ENCODE results near the gene ADGRB2.

Gene ADGRB2

GRCh38 chr1:31781756-31782371, 17.7 kb upstream of the ADGRB2 start:
- no peak overlapping the region for H3K4me3 ChIP-seq (ENCODE audit: low read length)
- TF ChIP-seq ZNF274 (IDR thresholded peaks at IDR 0.05; ENCODE audit: low read depth, low read length), result no peak

DNA sequence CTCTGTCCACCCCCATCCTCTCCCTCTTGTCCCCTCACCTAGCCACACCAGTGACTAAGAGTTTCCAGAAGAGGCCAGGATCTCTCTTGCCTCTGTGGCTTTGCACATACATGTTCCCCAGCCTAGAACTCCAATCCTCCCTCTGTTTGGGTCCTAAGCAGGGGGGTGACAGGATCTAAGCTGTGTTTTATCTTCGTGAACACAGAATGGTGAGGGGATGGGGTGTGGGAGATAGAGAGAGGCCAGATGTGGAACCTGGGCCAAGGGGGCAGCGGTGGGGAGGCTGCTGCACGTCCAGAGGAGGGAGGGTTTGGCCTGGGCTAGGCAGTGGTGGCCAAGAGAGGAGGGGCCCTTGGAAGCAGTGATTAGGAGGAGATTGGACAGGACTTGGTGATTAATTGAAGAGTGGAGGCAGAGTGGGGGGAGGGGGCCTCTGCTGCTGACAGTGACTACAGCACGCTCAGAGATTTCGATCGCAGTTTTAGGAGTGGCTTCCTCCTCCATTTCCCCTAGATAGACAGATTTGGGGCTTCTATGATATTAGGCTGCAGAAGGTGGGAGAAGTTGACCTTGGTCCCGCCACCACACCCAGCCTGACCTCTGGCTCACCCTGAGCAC, 17.1 kb upstream of the ADGRB2 start:
- H3K4me3 ChIP-seq (ENCODE audit: low read length), result no peak overlapping the region
- no peak for TF ChIP-seq ZNF274 (IDR thresholded peaks at IDR 0.05; ENCODE audit: low read depth, low read length)

DNA sequence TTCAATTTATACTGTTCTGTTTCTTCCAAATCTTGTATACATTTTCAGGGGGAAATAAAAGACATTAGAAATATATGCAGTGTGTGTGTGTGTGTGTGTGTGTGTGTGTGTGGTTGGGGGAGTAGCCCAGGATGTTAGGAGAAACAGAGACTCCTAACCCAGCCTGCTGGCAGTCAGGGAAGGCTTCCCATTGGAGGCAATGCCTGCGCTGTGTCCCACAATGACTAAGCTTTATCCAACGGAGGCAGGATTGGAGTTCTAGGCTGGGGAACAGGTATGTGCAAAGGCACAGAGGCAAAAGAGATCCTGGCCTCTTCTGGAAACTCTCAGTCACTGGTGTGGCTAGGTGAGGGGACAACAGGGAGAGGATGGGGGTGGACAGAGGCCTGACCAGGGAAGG, 16.5 kb upstream of the ADGRB2 start:
- no peak overlapping the region for H3K4me3 ChIP-seq (ENCODE audit: low read length)
- TF ChIP-seq ZNF274 (IDR thresholded peaks at IDR 0.05; ENCODE audit: low read depth, low read length), result no peak

DNA sequence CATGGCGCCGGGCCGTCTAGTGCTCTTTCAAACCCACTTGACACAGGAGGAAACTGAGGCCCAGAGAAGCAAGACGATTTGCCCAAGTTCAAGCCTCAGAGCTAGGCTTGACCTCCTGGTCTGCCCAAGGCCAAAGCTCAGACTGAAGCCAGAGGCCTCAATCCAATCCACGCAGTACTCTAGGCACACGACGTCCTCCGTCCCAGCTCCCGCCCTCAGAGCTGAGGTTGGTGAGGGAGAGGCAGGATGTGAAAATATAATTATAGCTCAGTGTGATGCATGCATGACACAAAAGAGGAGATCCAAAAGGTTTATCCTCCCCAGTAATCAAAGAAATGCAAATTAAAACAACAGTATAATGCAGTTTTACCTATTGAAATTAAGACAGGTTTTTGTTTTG, 15.5 kb upstream of the ADGRB2 start:
- H3K4me3 ChIP-seq (ENCODE audit: low read length), result no peak overlapping the region
- TF ChIP-seq ZNF274 (IDR thresholded peaks at IDR 0.05; ENCODE audit: low read depth, low read length), result no peak

DNA sequence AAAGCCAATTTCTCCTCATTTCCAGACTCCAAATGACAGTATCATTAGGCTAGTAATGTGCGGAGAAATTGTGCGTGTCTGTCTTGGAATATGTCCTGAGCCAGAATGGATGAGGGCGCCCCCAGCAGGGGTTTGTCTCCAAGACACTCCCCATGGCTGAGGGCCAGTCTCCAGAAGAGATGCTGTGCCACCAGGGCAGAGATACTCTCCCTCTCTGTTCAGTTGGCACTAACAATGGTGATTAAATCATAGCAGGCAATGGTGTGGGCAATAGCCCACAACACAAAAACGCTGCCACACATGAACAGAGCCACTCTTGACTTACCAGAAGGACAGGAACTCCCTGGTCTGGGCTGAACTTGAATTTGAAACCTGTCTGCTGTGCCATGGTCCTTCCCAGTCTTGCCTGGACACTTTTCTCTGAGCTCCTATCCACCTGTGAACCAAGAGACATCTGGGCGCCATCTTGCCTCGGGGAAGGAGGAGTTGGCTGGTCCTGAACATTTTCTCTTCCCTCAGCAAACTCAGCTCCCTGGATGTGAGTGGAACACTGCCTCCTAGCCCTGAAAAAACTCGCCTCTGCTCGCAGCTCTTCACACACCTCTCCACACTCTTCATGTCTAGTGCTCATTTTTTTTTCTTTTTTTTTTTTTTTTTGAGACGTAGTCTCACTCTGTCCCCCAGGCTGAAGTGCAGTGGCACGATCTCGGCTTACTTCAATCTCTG, 14.8 kb upstream of the ADGRB2 start:
- no peak for TF ChIP-seq ZNF274 (IDR thresholded peaks at IDR 0.05; ENCODE audit: low read depth, low read length)
- H3K4me3 ChIP-seq (ENCODE audit: low read length), result no peak overlapping the region

DNA sequence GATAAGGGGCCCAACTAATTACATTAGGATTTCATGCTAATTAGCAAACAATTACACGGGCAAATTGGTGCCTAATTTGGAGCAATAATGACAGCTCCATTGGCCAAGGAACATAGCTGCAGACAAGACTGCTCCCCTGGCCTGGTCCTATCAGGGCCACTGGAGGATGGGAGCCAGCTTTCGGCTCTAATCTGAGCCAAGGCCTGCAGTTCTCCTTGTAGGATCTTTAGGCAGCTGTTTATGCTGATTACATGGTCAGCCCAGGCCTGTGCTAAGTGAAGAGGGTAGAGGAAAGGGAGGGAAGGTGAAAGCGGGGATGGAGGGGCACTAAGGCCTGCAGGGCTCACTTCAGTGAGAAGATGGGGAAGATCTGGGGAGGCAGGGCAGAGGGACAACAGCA, 12.4 kb upstream of the ADGRB2 start:
- no peak overlapping the region for H3K4me3 ChIP-seq (ENCODE audit: low read length)
- no peak for TF ChIP-seq ZNF274 (IDR thresholded peaks at IDR 0.05; ENCODE audit: low read depth, low read length)

DNA sequence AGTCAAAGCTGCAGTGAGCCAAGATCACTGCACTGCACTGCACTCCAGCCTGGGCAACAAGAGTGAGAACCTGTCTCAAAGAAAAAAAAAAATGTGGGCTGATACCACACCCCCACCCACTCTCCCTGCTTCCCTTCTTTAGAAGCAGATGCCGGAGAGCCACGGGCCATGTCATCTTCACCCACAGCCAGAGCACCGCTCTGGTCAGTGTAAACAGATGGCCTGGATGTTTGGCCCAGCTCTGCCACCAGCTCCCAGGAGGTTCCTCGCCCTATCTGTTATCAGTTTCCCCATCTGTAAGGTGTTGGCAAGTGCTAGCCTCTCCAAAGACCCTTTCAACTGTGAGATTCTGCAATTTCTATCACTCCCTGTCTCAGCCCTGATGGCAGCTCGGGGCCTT, 11.9 kb upstream of the ADGRB2 start:
- H3K4me3 ChIP-seq (ENCODE audit: low read length), result no peak overlapping the region
- no peak for TF ChIP-seq ZNF274 (IDR thresholded peaks at IDR 0.05; ENCODE audit: low read depth, low read length)

- no peak overlapping the region for H3K4me3 ChIP-seq (ENCODE audit: low read length)
- TF ChIP-seq ZNF274 (IDR thresholded peaks at IDR 0.05; ENCODE audit: low read depth, low read length), result no peak
Measured at GRCh38 chr1:31775210-31775999, 11.3 kb upstream of the ADGRB2 start.

DNA sequence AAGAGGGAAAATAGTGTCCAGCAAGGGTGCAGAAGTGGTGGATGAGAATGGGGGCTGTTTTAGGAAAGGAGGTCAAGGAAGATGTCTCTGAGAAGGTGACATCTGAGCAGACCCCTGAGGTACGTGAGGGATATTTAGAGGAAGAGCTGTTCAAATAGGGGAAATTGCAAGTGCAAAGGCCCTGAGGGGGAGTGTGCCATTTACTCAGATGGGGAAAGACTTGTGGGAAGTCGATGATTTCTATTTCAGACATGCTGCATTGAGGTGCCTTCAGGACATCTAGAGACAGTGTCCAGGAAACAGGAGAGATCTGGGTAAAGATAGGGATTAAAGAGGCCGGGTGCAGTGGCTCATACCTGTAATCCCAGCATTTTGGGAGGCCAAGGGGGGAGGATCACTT, 10.4 kb upstream of the ADGRB2 start:
- no peak for TF ChIP-seq ZNF274 (IDR thresholded peaks at IDR 0.05; ENCODE audit: low read depth, low read length)
- H3K4me3 ChIP-seq (ENCODE audit: low read length), result no peak overlapping the region

GRCh38 chr1:31773861-31774260, 9.7 kb upstream of the ADGRB2 start:
- TF ChIP-seq ZNF274 (IDR thresholded peaks at IDR 0.05; ENCODE audit: low read depth, low read length), result no peak
- H3K4me3 ChIP-seq (ENCODE audit: low read length), result no peak overlapping the region

- no peak overlapping the region for H3K4me3 ChIP-seq (ENCODE audit: low read length)
- no peak for TF ChIP-seq ZNF274 (IDR thresholded peaks at IDR 0.05; ENCODE audit: low read depth, low read length)
Measured at GRCh38 chr1:31772669-31773248, 8.6 kb upstream of the ADGRB2 start.

DNA sequence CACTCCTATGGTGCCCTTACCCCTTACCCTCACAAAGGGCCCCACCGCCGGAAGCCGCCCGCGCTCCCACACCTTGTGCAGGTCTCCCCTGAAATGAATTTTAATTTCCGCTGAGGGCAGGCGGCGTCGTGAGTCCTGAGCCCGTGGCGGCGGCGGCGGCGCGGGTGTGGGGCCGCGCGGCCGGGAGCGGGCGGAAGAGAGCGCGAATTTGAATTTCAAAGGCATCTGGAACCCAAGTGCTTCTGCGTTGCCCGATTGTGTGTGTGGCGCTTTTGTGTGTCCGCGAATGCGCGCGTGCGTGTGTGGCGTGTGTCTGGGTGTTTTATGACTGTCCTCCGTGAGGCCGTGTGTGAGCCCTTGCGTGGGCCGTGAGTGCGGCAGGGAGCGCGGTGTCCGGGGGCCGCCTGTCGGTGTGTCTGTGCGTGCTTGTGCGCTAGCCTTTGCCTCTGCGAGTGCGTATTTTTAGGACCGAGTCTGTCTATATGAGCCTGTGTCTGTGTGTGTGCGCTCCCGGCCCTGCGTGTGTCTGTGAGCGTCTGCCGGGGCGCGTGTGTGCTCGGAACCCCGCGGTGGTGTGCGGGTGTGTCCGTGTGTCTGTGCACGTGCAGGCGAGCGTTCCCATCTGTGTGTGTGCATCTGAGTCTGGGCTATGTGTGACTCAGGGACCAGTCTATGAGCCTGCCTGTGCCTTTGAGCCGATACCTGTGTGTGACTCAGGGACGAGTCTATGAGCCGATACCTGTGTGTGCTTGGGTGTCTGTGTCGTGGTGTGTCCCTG, 7.9 kb upstream of the ADGRB2 start:
- TF ChIP-seq ZNF274 (IDR thresholded peaks at IDR 0.05; ENCODE audit: low read depth, low read length), result no peak
- H3K4me3 ChIP-seq (ENCODE audit: low read length), result no peak overlapping the region

DNA sequence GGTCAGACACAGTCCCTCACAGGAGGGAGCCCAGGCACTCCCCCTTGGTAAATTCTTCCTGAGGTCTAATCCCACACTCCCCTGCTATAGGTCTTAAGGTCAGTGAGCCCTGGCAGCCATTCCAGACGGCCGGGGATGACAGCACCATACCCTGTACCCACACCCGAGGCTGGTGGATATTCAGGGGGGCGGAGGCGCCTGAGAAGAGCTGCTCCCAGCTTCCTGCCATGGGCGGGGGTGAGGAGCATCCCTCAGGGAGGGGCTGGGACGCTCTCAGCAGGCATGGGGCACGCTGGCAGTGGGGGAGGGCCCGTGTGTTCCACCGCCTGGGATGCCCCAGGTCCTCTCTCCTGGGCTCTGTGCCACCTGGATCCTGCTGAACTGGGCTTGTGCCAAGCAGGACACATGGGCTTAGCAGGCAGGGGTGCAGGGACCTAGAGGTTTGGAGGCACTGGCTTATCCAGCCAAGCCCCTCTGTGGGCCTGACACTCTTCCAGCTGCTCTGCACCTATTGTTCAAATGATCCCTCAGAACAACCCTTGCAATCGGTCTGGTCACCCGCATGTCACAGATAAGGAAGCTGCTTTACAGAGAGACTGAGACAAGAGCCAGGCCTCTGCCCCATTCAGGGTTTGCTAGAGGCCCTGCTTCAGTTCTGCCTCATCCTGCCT, 5.7 kb upstream of the ADGRB2 start:
- no peak for TF ChIP-seq ZNF274 (IDR thresholded peaks at IDR 0.05; ENCODE audit: low read depth, low read length)
- no peak overlapping the region for H3K4me3 ChIP-seq (ENCODE audit: low read length)
